Muscle layer of colon (tissue), 2 donors: ENCODE results near the gene DIP2C.
A peak's percentile ranks its signal among the peaks of the same experiment; 100 is the strongest.
"Not testable (repeated sequence)": the region's sequence is repeated elsewhere in the genome, so short reads cannot be mapped to it uniquely, and the experiment has no call there.

Experiments
- H3K27ac ChIP-seq: one replicate; pipeline ENCODE4 v1.7.0; 2013; ENCODE audit warnings: low read depth, mild to moderate bottlenecking, low read length, moderate library complexity
- H3K27me3 ChIP-seq, 2 donors: one replicate each; pipeline ENCODE4 v1.7.0; 2013; ENCODE audit warnings: low read length in 2 of 2, mild to moderate bottlenecking in 2 of 2; ENCODE audit not compliant: insufficient read depth in 2 of 2, control insufficient read depth in 1 of 2
- H3K36me3 ChIP-seq: one replicate; pipeline ENCODE4 v1.7.0; 2013; ENCODE audit warnings: mild to moderate bottlenecking, low read length; ENCODE audit not compliant: insufficient read depth
- H3K4me1 ChIP-seq: one replicate; pipeline ENCODE4 v1.7.0; 2013; ENCODE audit warnings: mild to moderate bottlenecking, low read length; ENCODE audit not compliant: insufficient read depth
- H3K4me3 ChIP-seq, 2 donors: one replicate each; pipeline ENCODE4 v1.7.0; 2013; ENCODE audit warnings: low read length in 2 of 2, low read depth in 1 of 2, mild to moderate bottlenecking in 1 of 2, moderate library complexity in 1 of 2
- H3K9ac ChIP-seq: one replicate; pipeline ENCODE4 v1.7.0; 2013; ENCODE audit warnings: low read length
- H3K9me3 ChIP-seq: one replicate; pipeline ENCODE4 v1.7.0; 2013; ENCODE audit warnings: mild to moderate bottlenecking, low read length
- donor health status: abdominal sarcoma.
- donor health status: Adenocarcinoma of cecum.

Gene DIP2C

DNA sequence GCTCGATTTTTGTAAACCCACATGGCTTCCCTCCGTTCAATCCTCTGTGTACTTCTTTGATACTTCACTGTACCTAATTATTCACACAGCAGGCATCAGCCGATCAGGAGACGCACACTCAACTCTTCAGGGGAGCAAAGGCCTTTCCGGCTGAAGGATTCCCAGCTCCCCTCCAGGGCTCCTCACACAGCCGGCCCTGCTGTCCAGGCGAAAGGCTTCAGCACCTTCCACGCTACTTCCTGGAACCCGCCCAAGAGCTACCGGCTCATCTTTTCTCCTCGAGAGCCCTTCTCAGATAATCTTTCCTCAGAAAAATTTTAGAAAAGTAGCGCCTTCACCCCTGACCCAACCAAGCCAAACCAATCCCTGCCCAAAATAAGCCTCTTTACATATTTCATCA is 283.8 kb downstream of the DIP2C start:
- H3K4me3 ChIP-seq: no peak overlapping the region
- H3K4me1 ChIP-seq: no peaks in the 10 kb centered on the region
- H3K27me3 ChIP-seq: no peaks in the 10 kb centered on the region
- H3K27ac ChIP-seq: no peak overlapping the region
- peaks cover 48% of the 10 kb centered on the region for H3K36me3 ChIP-seq
- no peaks in the 10 kb centered on the region for H3K9me3 ChIP-seq
- H3K9ac ChIP-seq: no peak overlapping the region

DNA sequence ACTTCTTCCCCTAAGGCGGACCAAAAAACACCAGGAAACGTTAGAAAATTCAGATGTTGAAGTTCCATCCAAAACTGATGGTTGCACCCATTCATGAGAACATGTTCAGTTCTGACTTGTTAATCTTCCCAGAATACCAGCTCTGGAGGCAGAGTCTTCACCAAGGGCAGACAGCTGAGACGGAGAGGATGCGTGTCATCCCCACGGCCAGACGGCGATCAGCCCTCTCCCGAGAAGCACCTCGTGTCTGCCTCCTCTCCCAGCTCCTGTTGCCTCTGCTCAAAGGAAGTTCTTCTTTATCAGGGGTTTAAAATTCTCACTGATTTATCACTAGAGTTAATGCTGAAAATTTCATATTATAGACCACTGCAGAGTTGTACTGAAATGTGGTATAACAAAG is 284.5 kb downstream of the DIP2C start:
- Histone ChIP-seq H3K4me1 (no peaks in the 10 kb centered on the region), H3K27me3 (no peaks in the 10 kb centered on the region), H3K36me3 (peaks cover 53% of the 10 kb centered on the region), H3K9ac (no peak overlapping the region), H3K9me3 (no peaks in the 10 kb centered on the region), H3K27ac (no peak overlapping the region), H3K4me3 (no peak overlapping the region)

DNA sequence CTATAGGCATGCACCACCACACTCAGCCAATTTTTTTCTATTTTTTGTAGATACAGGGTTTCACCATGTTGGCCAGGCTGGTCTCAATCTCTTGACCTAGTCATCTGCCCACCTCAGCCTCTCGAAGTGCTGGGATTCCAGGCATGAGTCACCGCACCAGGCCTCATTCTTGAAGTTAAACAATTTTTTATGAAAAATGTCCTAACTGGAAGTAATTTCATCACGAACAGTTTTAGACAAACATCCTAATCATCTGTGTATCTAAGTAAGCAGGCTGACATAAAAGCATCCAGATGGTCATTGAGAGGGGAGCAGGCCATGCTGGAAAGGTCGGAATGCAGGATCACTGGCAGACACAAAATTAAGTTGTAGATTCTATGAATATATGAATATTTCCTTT is 285.1 kb downstream of the DIP2C start:
- Histone ChIP-seq H3K36me3 (peaks cover 59% of the 10 kb centered on the region), H3K4me3 (no peak overlapping the region), H3K9me3 (no peaks in the 10 kb centered on the region), H3K27ac (no peak overlapping the region), H3K9ac (no peak overlapping the region), H3K27me3 (no peaks in the 10 kb centered on the region), H3K4me1 (no peaks in the 10 kb centered on the region)

DNA sequence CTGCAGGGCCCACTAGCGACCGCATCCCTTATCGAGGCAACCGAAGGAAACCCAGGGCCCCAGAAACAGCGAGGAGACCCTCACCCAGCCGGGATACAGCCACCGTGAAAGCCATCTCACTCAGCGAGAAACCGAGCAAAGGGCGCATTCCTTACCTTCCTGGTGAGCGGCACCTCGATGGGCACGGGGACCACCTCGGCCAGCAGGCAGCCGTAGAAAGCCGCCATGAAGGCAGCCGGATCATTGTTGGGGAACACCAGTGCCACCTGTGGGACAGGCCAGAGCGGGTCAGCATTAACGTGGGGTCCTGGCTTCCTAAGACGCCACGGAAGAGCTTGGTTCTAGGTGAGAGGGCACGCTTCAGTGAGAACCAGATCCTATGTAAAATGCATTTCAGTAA is 290.5 kb downstream of the DIP2C start:
- Histone ChIP-seq H3K27me3 (no peaks in the 10 kb centered on the region), H3K9me3 (no peaks in the 10 kb centered on the region), H3K36me3 (peaks cover 18% of the 10 kb centered on the region), H3K4me3 (no peak overlapping the region), H3K27ac (no peak overlapping the region), H3K4me1 (peaks cover 21% of the 10 kb centered on the region), H3K9ac (no peak overlapping the region)

DNA sequence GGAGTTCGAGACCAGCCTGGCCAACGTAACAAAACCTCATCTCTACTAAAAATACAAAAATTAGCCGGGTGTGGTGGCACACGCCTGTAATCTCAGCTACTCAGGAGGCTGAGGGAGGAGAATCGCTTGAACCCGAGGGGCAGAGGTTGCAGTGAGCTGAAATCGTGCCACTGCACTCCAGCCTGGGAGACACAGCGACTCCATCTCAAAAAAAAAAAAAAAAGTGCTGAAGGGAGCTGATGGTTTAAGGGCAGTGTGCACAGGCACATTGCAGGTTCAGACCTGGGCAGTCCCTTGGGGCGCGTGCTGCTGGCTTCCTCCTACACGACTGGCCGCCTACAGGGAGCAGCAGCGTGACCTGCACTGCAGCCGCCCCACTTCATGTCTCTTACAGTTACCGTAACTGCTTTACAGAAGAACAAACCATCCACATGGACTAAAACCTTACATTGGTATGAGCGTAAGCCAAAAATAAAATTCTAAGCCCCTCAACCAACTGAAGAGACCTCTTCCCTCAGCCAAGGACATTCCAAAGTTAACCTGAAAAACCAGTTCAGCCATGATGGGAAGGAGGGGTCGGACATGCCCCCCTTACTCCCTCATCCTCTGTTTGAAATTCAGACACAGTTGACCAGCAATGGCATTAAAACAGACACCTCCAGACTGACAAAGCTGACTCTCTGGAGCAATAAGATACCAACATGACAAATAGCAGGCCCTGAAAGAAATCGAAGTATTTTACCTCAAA is 292.0 kb downstream of the DIP2C start:
- no peak overlapping the region for H3K9ac ChIP-seq
- H3K9me3 ChIP-seq: no peaks in the 10 kb centered on the region
- H3K36me3 ChIP-seq: peaks cover 18% of the 10 kb centered on the region
- H3K27ac ChIP-seq: no peak overlapping the region
- no peak overlapping the region for H3K4me3 ChIP-seq
- no peaks in the 10 kb centered on the region for H3K27me3 ChIP-seq
- peaks cover 21% of the 10 kb centered on the region for H3K4me1 ChIP-seq

DNA sequence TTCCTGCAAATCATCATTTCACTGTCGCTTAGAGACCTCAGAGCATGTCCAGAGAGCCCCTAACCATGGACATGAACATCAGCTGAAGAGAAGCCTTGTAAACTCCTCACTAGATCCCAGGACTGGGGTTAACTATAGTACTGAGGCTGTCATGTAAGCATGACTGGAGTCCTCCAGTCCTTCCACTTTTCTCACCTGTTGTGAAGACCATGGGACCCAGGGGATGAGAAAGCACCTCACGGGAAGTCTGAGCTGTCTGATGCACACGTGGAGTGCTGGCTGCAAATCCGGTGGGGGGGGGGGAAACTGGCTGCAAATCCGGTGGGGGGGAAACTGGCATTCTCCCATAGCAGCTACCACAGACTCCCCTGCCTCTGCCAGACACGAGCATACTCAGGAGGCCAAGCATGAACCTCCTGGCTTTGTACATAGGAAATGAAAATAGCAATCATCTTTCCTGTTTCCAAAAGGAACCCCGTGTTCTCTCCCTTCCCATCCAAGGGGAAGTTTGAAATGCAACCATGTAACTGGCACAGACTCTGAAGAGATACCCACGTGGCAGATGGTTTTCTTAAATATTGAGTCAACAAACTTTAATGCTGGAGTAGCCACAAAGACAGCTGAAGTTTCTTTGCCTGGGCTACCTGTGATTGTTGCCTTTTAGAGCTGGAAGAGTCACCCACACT is 292.8 kb downstream of the DIP2C start:
- H3K4me1 ChIP-seq: peaks cover 21% of the 10 kb centered on the region
- H3K27me3 ChIP-seq: no peaks in the 10 kb centered on the region
- H3K9ac ChIP-seq: no peak overlapping the region
- H3K4me3 ChIP-seq: no peak overlapping the region
- H3K27ac ChIP-seq: no peak overlapping the region
- peaks cover 18% of the 10 kb centered on the region for H3K36me3 ChIP-seq
- H3K9me3 ChIP-seq: no peaks in the 10 kb centered on the region

DNA sequence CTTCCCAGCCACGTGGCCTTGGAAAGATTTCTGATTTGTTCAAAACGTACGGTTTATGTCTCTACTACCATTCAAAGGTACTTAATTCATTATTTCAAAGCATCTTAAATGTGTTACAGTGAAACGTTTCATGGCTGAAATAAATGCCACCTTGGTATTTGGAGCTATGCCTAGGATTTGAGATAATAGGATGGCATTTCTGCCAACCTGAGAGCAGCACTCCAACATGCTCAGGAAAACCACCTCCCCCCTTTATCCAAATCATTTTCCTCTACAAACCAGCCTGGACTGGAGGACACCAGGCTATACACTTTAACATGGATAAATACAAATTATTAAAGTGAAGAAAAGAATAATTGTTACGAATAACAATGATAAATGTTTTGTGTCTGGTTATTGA is 293.4 kb downstream of the DIP2C start:
- H3K4me3 ChIP-seq: no peak overlapping the region
- no peak overlapping the region for H3K27ac ChIP-seq
- H3K9me3 ChIP-seq: no peaks in the 10 kb centered on the region
- peaks cover 18% of the 10 kb centered on the region for H3K36me3 ChIP-seq
- H3K9ac ChIP-seq: no peak overlapping the region
- peaks cover 21% of the 10 kb centered on the region for H3K4me1 ChIP-seq
- no peaks in the 10 kb centered on the region for H3K27me3 ChIP-seq

DNA sequence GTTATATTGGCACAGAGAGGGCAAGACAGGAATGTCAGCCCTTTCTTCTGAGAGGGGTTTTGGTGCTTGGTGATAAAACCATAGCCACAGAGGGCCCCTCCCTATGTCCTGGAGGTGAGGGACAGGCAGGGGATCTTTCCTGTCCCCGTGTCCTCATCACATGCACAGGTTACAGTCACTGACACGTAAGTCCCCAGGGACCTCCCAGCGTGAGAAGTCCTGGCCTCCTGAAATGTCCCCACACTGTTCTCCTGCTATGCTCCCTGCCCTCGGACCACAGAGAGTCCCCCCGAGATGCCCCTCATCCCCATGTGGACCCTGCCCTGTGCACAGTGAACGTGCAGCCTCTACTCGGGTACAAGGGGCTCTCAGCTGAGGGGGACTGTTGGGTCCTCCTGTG is 293.8 kb downstream of the DIP2C start:
- no peaks in the 10 kb centered on the region for H3K9me3 ChIP-seq
- peaks cover 18% of the 10 kb centered on the region for H3K36me3 ChIP-seq
- no peak overlapping the region for H3K4me3 ChIP-seq
- H3K27ac ChIP-seq: no peak overlapping the region
- no peak overlapping the region for H3K9ac ChIP-seq
- H3K27me3 ChIP-seq: no peaks in the 10 kb centered on the region
- peaks cover 21% of the 10 kb centered on the region for H3K4me1 ChIP-seq

DNA sequence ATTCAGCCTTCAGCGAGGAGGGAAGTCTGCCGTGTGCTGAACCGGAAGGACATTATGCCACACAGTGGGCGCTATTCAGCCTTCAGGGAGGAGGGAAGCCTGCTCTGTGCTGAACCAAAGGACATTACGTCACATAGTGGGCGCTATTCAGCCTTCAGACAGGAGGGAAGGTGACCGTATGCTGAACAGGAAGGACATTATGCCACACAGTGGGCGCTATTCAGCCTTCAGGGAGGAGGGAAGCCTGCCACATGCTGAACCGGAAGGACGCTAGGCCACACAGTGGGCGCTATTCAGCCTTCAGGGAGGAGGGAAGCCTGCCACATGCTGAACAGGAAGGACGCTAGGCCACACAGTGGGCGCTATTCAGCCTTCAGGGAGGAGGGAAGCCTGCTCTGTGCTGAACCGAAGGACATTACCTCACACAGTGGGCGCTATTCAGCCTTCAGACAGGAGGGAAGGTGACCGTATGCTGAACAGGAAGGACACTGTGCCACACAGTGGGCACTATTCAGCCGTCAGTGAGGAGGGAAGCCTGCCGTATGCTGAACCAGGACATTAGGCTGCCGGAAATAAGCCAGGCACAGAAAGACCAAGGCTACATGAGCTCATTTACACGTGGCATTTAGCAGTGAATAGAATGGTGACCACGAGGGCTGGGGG is 294.9 kb downstream of the DIP2C start:
- Histone ChIP-seq H3K4me1 (peaks cover 21% of the 10 kb centered on the region), H3K27ac (peak overlapping the region; percentile 37), H3K36me3 (peaks cover 19% of the 10 kb centered on the region)
- not testable (repeated sequence) for H3K4me3 ChIP-seq, H3K9ac ChIP-seq, H3K27me3 ChIP-seq, H3K9me3 ChIP-seq

DNA sequence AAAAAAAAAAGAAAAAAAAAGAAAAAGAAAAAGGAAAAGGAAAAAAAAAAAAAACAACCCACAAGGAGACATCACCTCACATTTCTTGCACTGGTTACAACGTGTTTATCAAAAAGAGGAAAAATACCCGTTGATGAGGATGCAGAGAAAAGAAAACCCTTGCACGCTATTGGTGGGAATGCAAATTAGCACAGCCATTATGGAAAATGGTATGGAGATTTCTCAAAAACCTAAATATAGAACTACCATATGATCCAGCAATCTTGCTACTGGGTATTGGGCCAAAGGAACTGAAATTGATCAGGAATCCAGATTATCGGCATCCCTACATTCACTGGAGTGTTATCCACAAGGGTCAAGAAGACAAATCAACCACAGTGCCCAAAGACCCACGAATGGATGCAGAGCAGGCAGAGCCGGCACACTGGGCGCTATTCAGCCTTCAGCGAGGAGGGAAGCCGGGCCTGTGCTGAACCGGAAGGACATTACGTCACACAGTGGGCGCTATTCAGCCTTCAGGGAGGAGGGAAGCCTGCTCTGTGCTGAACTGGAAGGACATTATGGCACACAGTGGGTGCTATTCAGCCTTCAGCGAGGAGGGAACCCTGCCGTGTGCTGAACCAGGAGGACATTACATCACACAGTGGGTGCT is 295.6 kb downstream of the DIP2C start:
- Histone ChIP-seq H3K27me3 (no peaks in the 10 kb centered on the region), H3K4me3 (no peak overlapping the region), H3K4me1 (peaks cover 21% of the 10 kb centered on the region), H3K27ac (no peak overlapping the region), H3K9me3 (no peaks in the 10 kb centered on the region), H3K36me3 (peaks cover 18% of the 10 kb centered on the region), H3K9ac (no peak overlapping the region)

DNA sequence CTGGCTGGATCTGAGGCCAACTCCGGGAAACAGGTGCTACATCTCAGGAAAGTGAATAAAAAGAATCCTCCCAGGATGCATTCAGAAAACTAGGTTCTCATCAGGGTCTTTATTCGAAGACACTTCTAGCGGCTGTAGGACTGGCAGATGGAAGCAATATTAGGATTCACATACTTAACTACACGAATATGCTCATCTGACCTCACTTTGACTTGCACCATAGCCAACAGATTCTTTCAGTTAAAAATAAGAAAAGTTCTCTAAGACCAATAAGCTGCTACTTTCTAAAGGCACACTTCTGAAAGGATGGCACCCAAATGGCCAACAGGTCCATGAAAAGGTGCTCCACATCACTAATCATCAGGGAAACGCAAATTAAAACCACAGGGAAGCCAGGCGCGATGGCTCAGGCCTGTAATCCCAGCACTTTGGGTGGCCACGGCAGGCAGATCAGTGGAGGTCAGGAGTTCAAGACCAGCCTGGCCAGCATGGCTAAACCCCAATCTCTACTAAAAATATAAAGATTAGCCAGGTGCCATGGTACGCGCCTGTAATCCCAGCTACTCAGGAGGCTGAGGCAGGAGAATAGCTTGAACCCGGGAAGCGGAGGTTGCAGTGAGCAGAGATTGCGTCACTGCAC is 296.2 kb downstream of the DIP2C start:
- H3K4me1 ChIP-seq: peaks cover 21% of the 10 kb centered on the region
- H3K27ac ChIP-seq: no peak overlapping the region
- H3K9ac ChIP-seq: no peak overlapping the region
- H3K9me3 ChIP-seq: no peaks in the 10 kb centered on the region
- H3K36me3 ChIP-seq: peaks cover 22% of the 10 kb centered on the region
- no peak overlapping the region for H3K4me3 ChIP-seq
- no peaks in the 10 kb centered on the region for H3K27me3 ChIP-seq
